ENCODE data around the gene TMEM150C.

- TF ChIP-seq POLR2A (IDR thresholded peaks at IDR 0.05; ENCODE audit: low read length) (no peak), KDM5A (IDR thresholded peaks at IDR 0.05) (no peak), CTCF (IDR thresholded peaks at IDR 0.05) (no peak), EP300 (IDR thresholded peaks at IDR 0.05) (no peak), REST (IDR thresholded peaks at IDR 0.05) (no peak), RCOR1 (IDR thresholded peaks at IDR 0.05; ENCODE audit: low read depth, low read length) (no peak), HDAC2 (IDR thresholded peaks at IDR 0.05) (no peak), HOXB5 (CRISPR knock-in tag; IDR thresholded peaks at IDR 0.05) (no peak), JUN (IDR thresholded peaks at IDR 0.05) (no peak)
These were observed 7.9 kb upstream of the TMEM150C start for GRCh38 chr4:82569727-82570126.

Data from A549 (cell line).